Dermis microvascular lymphatic vessel endothelial cell (primary cell): Measurements from ENCODE around the gene TTC28. TPM values are rescaled to one million over a fixed set of nuclear protein-coding genes. Genes with fewer than 3 reads are reported as not detected.

Experiments
- DNase-seq, 2 donors: peaks; one replicate each; pipeline versions ENCODE4 v3.0.0 to v3.0.0-alpha.2; 2010; ENCODE audit warnings: low read depth in 2 of 2
- total RNA-seq: library from RNA; depleted of rRNA; stranded (reverse); fragments of >200 nt; gene quantifications from 2 replicates; pipeline ENCODE4 v1.2.1, GENCODE V29; 2014

Gene TTC28
- total RNA-seq, 1 donor from 2014 or later, result 11.7 TPM

DNA sequence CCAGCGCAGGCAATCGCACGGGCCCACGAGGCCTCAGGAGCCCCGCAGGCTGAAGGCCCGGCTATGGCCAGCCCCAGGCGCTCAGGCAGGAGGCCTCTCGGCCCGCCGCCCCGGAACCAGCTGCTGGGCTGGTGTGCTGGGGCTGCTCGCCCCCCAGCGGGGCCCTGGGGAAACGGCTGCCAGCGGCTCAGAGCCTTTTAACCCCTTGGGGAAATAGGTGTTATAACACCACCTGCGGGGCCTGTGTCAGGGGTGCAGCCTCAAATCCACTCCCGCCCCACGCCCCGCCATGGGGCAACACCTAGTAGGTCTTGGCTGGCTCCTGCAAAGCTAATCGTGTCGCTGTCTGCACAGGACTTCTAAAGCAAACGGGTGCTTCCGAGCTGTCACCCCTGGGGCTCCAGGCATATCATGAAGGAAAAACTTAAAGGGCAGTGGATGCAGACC lies 237.4 kb downstream of the TTC28 start:
- DNase-seq, result peak in 1 of 2 donors; percentile 66

GRCh38 chr22:28441720-28442263 lies 237.8 kb downstream of the TTC28 start:
- no peak for DNase-seq

GRCh38 chr22:28440592-28441390 lies 238.8 kb downstream of the TTC28 start:
- DNase-seq, result peak in 1 of 2 donors; percentile 29

- DNase-seq, result no peak
Measured at GRCh38 chr22:28438183-28438768, 241.4 kb downstream of the TTC28 start.

DNA sequence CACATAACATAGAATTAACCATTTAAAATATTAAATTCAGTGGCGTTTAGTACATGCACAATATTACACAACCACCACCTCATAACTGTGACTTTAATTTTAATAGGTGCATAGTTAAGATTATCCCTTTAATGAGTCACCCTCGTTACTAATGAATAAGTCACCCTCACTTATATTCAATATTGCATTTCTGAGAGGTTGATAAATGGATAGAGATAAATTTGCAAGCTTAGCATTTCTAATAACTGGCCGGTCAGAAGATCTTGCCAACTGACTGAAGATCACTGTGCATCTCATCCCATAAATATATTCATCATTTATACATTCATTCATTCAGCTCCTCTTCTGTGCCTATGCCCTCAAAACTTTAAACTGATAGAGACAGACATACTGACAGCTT lies 243.7 kb downstream of the TTC28 start:
- DNase-seq, result no peak

- DNase-seq, result no peak
Measured at GRCh38 chr22:28435140-28435768, 244.4 kb downstream of the TTC28 start.

DNA sequence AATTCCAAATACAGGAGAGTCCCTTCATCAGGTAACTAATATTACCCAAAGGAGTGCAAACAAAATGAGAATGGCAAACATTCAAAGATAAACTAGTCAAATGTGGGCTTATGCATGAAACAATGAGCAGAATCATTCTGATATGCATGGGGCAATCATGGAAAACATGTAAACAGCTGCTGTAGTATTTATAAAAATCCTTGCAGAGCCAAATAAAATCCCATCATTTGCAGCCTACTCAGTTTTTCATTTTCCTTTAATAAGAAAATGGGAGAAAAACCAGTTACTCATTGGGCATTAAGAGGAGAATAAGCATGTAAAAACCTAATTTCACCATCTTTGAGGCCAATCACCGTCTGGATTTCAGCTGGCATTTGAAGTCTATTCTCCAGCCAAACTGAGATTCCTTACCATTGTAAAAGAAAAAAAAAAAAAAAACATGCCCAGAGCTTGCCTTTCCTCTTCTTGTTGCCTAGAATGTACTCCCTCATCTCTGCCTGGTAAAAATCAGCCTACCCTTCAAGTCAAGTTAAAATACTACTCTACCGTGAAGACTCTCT lies 249.1 kb downstream of the TTC28 start:
- DNase-seq, result no peak

DNA sequence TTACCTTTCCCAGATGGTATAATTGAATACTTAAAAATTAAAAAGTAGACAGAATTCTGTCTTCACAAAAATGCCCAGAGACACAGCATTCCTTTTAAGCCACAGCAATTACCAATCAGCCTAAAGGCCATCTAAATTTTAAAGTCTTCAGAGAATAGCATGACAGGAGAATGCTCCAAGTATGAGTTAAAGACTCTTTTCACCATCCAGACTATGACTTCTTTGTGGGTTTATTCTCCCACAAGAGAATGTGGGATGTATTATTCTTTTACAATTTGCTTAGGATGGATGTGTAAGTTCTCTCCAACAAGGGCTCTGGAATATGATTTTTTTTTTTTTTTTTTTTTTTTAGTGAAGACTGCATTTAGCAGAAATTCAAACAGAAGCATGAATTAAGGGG lies 249.9 kb downstream of the TTC28 start:
- no peak for DNase-seq

DNA sequence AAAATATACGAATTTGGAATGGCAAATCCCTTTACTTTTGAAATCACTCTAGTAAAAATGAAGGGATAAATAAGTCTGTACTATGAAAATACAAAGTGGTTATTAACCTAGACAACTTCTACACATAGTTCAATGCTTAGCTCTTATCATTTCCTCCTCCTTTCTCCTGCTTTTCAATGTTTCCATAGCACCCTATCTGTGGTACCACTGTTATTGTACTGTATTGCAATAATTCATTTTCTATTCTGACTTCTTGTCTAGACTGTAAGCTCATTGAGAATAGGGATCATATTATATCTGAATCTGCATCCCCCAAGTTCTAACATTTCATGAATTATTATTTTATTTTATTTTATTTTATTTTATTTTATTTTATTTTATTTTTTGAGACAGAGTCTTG lies 251.4 kb downstream of the TTC28 start:
- DNase-seq, result no peak

- DNase-seq, result no peak
Measured at GRCh38 chr22:28426346-28427132, 253.1 kb downstream of the TTC28 start.

DNA sequence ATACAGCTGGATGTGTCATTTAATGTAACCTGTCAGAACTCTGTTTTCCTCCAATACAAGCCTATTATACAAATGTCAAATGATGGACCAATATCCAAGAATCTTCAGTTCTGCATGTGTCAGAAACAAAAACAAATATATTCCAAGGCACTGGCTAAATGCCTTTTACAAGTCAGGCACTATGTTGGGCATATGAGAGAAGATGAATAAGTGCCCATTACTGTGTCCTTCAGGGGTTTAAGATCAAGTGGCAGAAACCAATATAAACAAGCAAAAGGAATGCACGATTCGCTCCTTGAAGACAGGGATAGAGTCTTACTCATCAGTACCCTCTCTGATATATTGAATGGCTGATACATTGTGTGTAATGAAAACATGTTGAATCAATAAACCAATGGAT lies 254.4 kb downstream of the TTC28 start:
- no peak for DNase-seq

- no peak for DNase-seq
Measured at GRCh38 chr22:28424427-28425080, 255.1 kb downstream of the TTC28 start.

GRCh38 chr22:28419919-28420318 lies 259.7 kb downstream of the TTC28 start:
- DNase-seq, result no peak

DNA sequence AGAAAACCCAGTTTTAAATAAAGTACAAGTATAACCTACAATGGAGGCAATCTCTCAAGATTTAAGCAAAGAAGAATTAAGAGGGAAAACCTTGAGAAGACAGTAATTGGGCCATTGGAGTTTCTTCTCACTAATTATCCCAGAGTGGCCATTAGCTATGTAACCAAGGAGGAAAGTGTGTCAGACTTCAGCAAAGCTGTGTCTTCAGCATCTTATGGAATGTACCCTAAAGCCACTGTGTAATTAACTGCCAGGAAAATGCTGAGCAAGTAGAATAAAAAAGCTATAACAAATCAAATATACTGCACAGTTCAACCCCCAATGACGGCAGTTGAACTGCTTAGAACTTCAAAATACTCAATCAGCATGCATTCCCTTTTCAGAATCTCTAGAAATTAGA lies 261.6 kb downstream of the TTC28 start:
- DNase-seq, result no peak

DNA sequence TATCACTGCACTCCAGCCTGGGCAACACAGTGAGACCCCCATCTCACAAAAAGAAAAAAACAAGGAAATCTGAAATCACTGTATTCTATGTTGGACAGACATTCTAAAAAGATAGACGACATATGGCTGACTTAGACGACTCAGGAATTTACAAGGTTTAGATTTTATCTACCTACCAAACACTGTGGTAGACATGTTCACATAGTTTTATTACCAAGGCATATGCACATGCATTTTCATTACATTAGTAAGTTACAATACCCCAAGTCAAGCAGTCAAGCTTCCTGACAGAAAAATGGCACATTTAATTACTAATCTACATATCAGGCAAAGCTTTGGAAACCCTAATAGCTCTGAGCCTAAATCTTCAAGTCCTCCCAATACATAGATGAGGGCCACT lies 262.2 kb downstream of the TTC28 start:
- DNase-seq, result no peak

GRCh38 chr22:28414913-28415312 lies 264.7 kb downstream of the TTC28 start:
- no peak for DNase-seq

- DNase-seq, result peak in 1 of 2 donors; percentile 43
Measured at GRCh38 chr22:28413612-28414399, 265.8 kb downstream of the TTC28 start.

GRCh38 chr22:28412109-28412508 lies 267.5 kb downstream of the TTC28 start:
- DNase-seq, result no peak

- DNase-seq, result no peak
Measured at GRCh38 chr22:28411125-28411524, 268.5 kb downstream of the TTC28 start.
